ENCODE data around the gene TTC9B. TPM values are rescaled to one million over a fixed set of nuclear protein-coding genes. Genes with fewer than 3 reads are reported as not detected.
"Not testable (repeated sequence)": the region's sequence is repeated elsewhere in the genome, so short reads cannot be mapped to it uniquely, and the experiment has no call there.

Gene TTC9B
- total and polyA plus RNA-seq, 3 donors from 2014 or later, result 0.30 to 0.71 (median 0.50) TPM

DNA sequence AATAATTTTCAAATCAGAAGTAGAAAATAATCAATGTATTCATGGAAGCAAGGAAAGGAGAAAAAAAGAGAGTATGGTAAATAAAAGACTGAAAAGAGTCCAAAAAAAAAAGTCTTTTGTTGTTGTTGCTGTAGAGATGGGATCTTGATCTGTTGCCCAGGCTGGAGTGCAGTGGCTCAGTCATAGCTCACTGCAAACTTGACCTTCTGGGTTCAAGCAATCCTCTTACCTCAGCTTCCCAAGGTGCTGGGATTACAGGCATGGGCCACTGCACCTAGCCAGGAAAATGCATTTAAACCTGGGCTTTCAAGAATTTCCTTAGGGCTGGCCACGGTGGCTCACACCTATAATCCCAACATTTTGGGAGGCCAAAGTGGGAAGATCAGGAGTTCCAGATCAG is 33.9 kb downstream of the TTC9B start:
- no peak overlapping the region for H3K27ac ChIP-seq
- H3K4me1 ChIP-seq, result no peaks in the 10 kb centered on the region
- 81 to 100% methylated on average over 1 of the region's 1 CpG for WGBS, 2 donors
- H3K4me3 ChIP-seq, result no peak overlapping the region
- intact Hi-C loops (cut with DNase I; ENCODE audit: low total_unique reads), result no loop called here
- no peaks in the 10 kb centered on the region for H3K27me3 ChIP-seq
- H3K9me3 ChIP-seq, result no peaks in the 10 kb centered on the region
- TF ChIP-seq, protein P1, sequence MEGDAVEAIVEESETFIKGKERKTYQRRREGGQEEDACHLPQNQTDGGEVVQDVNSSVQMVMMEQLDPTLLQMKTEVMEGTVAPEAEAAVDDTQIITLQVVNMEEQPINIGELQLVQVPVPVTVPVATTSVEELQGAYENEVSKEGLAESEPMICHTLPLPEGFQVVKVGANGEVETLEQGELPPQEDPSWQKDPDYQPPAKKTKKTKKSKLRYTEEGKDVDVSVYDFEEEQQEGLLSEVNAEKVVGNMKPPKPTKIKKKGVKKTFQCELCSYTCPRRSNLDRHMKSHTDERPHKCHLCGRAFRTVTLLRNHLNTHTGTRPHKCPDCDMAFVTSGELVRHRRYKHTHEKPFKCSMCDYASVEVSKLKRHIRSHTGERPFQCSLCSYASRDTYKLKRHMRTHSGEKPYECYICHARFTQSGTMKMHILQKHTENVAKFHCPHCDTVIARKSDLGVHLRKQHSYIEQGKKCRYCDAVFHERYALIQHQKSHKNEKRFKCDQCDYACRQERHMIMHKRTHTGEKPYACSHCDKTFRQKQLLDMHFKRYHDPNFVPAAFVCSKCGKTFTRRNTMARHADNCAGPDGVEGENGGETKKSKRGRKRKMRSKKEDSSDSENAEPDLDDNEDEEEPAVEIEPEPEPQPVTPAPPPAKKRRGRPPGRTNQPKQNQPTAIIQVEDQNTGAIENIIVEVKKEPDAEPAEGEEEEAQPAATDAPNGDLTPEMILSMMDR (IDR thresholded peaks at IDR 0.05), result no peak
- TF ChIP-seq POLR2A (IDR thresholded peaks at IDR 0.05), result no peak
- no peak for DNase-seq
- H3K36me3 ChIP-seq (ENCODE audit: low read depth, missing control alignments), result no peaks in the 10 kb centered on the region

DNA sequence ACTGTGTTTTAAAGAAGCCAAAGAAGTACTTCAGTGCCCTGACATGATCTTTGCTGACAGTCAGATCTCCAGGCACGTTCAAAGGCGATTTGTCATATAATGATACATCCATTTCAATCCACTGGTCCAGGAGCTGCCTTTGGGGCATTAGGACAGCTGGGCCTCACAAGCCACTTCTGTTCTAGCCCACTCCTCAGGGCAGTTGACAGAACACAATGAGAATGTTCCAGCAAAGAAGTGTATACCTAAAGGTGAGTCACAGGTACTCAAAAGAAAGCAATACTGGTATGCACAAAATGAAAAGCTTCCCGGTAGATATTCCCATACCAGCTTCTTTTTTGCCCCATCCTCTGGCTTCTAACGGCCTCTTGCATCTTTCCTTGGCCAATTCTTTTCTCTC is 39.4 kb downstream of the TTC9B start:
- H3K36me3 ChIP-seq (ENCODE audit: low read depth, missing control alignments), result no peaks in the 10 kb centered on the region
- intact Hi-C loops (cut with DNase I; ENCODE audit: low total_unique reads), result no loop called here
- H3K9me3 ChIP-seq, result no peaks in the 10 kb centered on the region
- no peak overlapping the region for H3K27ac ChIP-seq
- TF ChIP-seq, protein P1 (IDR thresholded peaks at IDR 0.05), result no peak
- TF ChIP-seq POLR2A (IDR thresholded peaks at IDR 0.05), result no peak
- WGBS, 2 donors, result 80 to 86% methylated on average over 4 of the region's 4 CpGs
- no peak overlapping the region for H3K4me3 ChIP-seq
- DNase-seq, result no peak
- H3K4me1 ChIP-seq, result no peaks in the 10 kb centered on the region
- no peaks in the 10 kb centered on the region for H3K27me3 ChIP-seq

- Histone ChIP-seq H3K9me3 (no peaks in the 10 kb centered on the region), H3K36me3 (ENCODE audit: low read depth, missing control alignments) (no peaks in the 10 kb centered on the region), H3K4me1 (no peaks in the 10 kb centered on the region), H3K27me3 (no peaks in the 10 kb centered on the region), H3K27ac (no peak overlapping the region), H3K4me3 (no peak overlapping the region)
- WGBS, 2 donors, result 87 to 89% methylated on average over 5 of the region's 5 CpGs
- intact Hi-C loops (cut with DNase I; ENCODE audit: low total_unique reads), result no loop called here
- TF ChIP-seq, protein P1 (IDR thresholded peaks at IDR 0.05), result no peak
- TF ChIP-seq POLR2A (IDR thresholded peaks at IDR 0.05), result no peak
- no peak for DNase-seq
Observed at GRCh38 chr19:40177286-40178070, 40.7 kb downstream of the TTC9B start.

- no peaks in the 10 kb centered on the region for H3K4me1 ChIP-seq
- H3K27me3 ChIP-seq, result no peaks in the 10 kb centered on the region
- DNase-seq, result peak; percentile 29
- intact Hi-C loops (cut with DNase I; ENCODE audit: low total_unique reads), result no loop called here
- WGBS, 2 donors, result 50 to 54% methylated on average over 5 of the region's 5 CpGs
- H3K36me3 ChIP-seq (ENCODE audit: low read depth, missing control alignments), result no peaks in the 10 kb centered on the region
- H3K4me3 ChIP-seq, result no peak overlapping the region
- H3K27ac ChIP-seq, result no peak overlapping the region
- H3K9me3 ChIP-seq, result no peaks in the 10 kb centered on the region
- TF ChIP-seq, protein P1 (IDR thresholded peaks at IDR 0.05), result no peak
- TF ChIP-seq POLR2A (IDR thresholded peaks at IDR 0.05), result no peak
Observed at GRCh38 chr19:40175820-40176219, 42.4 kb downstream of the TTC9B start.

GRCh38 chr19:40174092-40174491 is 44.1 kb downstream of the TTC9B start:
- DNase-seq, result no peak
- Histone ChIP-seq H3K4me3 (no peak overlapping the region), H3K27ac (no peak overlapping the region), H3K9me3 (no peaks in the 10 kb centered on the region), H3K4me1 (no peaks in the 10 kb centered on the region), H3K36me3 (ENCODE audit: low read depth, missing control alignments) (no peaks in the 10 kb centered on the region), H3K27me3 (no peaks in the 10 kb centered on the region)
- TF ChIP-seq, protein P1 (IDR thresholded peaks at IDR 0.05), result no peak
- no peak for TF ChIP-seq POLR2A (IDR thresholded peaks at IDR 0.05)
- intact Hi-C loops (cut with DNase I; ENCODE audit: low total_unique reads), result no loop called here
- WGBS, 2 donors, result 89 to 91% methylated on average over 4 of the region's 4 CpGs

- DNase-seq; H3K4me3 ChIP-seq; intact Hi-C loops (cut with DNase I; ENCODE audit: low total_unique reads); H3K27me3 ChIP-seq; H3K27ac ChIP-seq; H3K36me3 ChIP-seq (ENCODE audit: low read depth, missing control alignments); H3K4me1 ChIP-seq; H3K9me3 ChIP-seq: not testable (repeated sequence)
- 76 to 77% methylated on average over 4 of the region's 4 CpGs for whole genome bisulfite sequencing, 2 donors
Observed at GRCh38 chr19:40171293-40171692, 46.9 kb downstream of the TTC9B start.

DNA sequence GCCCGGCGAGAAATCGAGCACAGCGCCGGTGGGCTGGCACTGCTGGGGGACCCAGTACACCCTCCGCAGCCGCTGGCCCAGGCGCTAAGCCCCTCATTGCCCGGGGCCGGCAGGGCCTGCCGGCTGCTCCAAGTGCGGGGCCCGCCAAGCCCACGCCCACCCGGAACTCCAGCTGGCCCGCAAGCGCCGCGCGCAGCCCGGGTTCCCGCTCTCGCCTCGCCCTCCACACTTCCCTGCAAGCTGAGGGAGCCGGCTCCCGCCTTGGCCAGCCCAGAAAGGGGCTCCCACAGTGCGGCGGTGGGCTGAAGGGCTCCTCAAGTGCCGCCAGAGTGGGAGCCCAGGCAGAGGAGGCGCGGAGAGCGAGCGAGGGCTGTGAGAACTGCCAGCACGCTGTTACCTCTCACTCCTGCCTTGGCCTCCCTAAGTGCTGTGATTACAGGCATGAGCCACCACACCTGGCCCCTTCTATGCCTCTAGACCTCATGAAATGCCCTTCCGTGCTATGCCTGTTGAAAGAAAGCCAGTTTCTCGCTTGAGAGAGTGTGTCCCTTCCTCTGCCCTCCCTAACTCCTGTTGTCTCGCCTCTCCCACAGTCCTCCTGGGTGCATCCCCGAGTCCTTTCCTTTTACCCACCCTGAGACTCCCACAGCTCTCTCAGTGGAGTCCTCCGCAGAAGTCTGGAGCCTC is 47.7 kb downstream of the TTC9B start:
- H3K9me3 ChIP-seq; H3K27ac ChIP-seq; H3K4me1 ChIP-seq; H3K36me3 ChIP-seq (ENCODE audit: low read depth, missing control alignments); intact Hi-C loops (cut with DNase I; ENCODE audit: low total_unique reads); H3K27me3 ChIP-seq; DNase-seq: not testable (repeated sequence)
- H3K4me3 ChIP-seq, result peak overlapping the region; percentile 21 to 52
- WGBS, 2 donors, result 53 to 58% methylated on average over 15 to 37 of the region's 39 CpGs
